H1 (cell line): Measurements from ENCODE around the gene C17orf50. TPM values are rescaled to one million over a fixed set of nuclear protein-coding genes. Genes with fewer than 3 reads are reported as not detected.

Experiments
- CTCF ChIA-PET: fragments of 300-600 bp; sonication (Branson Sonifier 250); formaldehyde crosslinking; loops from one replicate; lab custom pipeline; 2021; ENCODE audit not compliant: partially characterized antibody; lab: Charles Lee
- POLR2A ChIA-PET: fragments of 300-600 bp; sonication (Branson Sonifier 250); formaldehyde crosslinking; loops from one replicate; lab custom pipeline; 2021; ENCODE audit warnings: inconsistent platforms; ENCODE audit not compliant: partially characterized antibody; lab: Charles Lee
- DNase-seq, 2 experiments: peaks; one replicate each; pipeline versions ENCODE4 v3.0.0 to v3.0.0-alpha.2; 2010 to 2022; ENCODE audit warnings: low spot score in 2 of 2, low read depth in 1 of 2, mixed read lengths in 1 of 2
- FAIRE-seq: peaks from 2 replicates; lab custom pipeline; 2011; peaks lifted over from hg19 to GRCh38; lab: Jason Lieb, UNC
- H2AFZ ChIP-seq: 2 replicates; pipeline ENCODE4 v1.8.1; 2012; ENCODE audit warnings: low read length, inconsistent platforms
- H2AK5ac ChIP-seq: 2 replicates; pipeline ENCODE4 v1.6.1; 2013; ENCODE audit warnings: low read depth, low read length
- H2BK120ac ChIP-seq: replicated peaks from 2 replicates; pipeline ENCODE3; 2013; ENCODE audit warnings: low read depth, low read length, inconsistent platforms
- H2BK12ac ChIP-seq: 2 replicates; pipeline ENCODE4 v1.6.1; 2013; ENCODE audit warnings: low read depth, low read length
- H2BK15ac ChIP-seq: 2 replicates; pipeline ENCODE4 v1.6.1; 2013; ENCODE audit warnings: low read length
- H2BK20ac ChIP-seq: 2 replicates; pipeline ENCODE4 v1.6.1; 2013; ENCODE audit warnings: low read length
- H2BK5ac ChIP-seq: 2 replicates; pipeline ENCODE4 v1.6.1; 2013; ENCODE audit warnings: low read depth, low read length
- H3K14ac ChIP-seq: 2 replicates; pipeline ENCODE4 v1.6.1; 2013; ENCODE audit warnings: inconsistent platforms; ENCODE audit not compliant: insufficient read length
- H3K18ac ChIP-seq: 2 replicates; pipeline ENCODE4 v1.6.1; 2013; ENCODE audit warnings: low read length; ENCODE audit errors: extremely low read depth
- H3K23ac ChIP-seq: 2 replicates; pipeline ENCODE4 v1.6.1; 2013; ENCODE audit warnings: inconsistent platforms; ENCODE audit not compliant: insufficient read length
- H3K23me2 ChIP-seq: 2 replicates; pipeline ENCODE4 v1.6.1; 2013; ENCODE audit warnings: low read depth, low read length
- H3K27ac ChIP-seq: 2 replicates; pipeline ENCODE4 v1.6.1; 2011; ENCODE audit warnings: low read depth, low read length, inconsistent platforms
- H3K27me3 ChIP-seq, 4 experiments: replicated peaks in 1 of 4; 1 replicate in 1 of 4; 2 replicates in 3 of 4; pipeline versions ENCODE4 v1.6.1 to v1.8.1; 2011 to 2013; ENCODE audit warnings: low read length in 3 of 4, mild to moderate bottlenecking in 3 of 4, inconsistent platforms in 2 of 4, mixed read lengths in 2 of 4, moderate library complexity in 1 of 4; ENCODE audit not compliant: control insufficient read depth in 3 of 4, insufficient read depth in 3 of 4; ENCODE audit errors: extremely low read depth in 1 of 4
- H3K36me3 ChIP-seq, 4 experiments: 2 replicates each; pipeline versions ENCODE4 v1.6.1 to v1.8.1; 2011 to 2013; ENCODE audit warnings: mild to moderate bottlenecking in 4 of 4, low read length in 3 of 4, moderate library complexity in 2 of 4, control low read depth in 1 of 4, inconsistent platforms in 1 of 4; ENCODE audit not compliant: insufficient read depth in 4 of 4, control insufficient read depth in 2 of 4
- H3K4ac ChIP-seq: replicated peaks from 2 replicates; pipeline ENCODE3; 2013; ENCODE audit warnings: low read length, low read depth, mixed read lengths, inconsistent platforms; ENCODE audit not compliant: insufficient read length
- H3K4me1 ChIP-seq, 4 experiments: replicated peaks in 1 of 4; 1 replicate in 1 of 4; 2 replicates in 3 of 4; pipeline versions ENCODE4 v1.6.1 to v1.8.1; 2011 to 2013; ENCODE audit warnings: low read length in 3 of 4, inconsistent platforms in 2 of 4, mixed read lengths in 1 of 4; ENCODE audit not compliant: insufficient read depth in 4 of 4, control insufficient read depth in 3 of 4
- H3K4me2 ChIP-seq, 2 experiments: 2 replicates each; pipeline versions ENCODE4 v1.6.1 to v1.8.1; 2011 to 2013; ENCODE audit warnings: low read depth in 2 of 2, low read length in 2 of 2, control low read depth in 1 of 2, inconsistent platforms in 1 of 2, mild to moderate bottlenecking in 1 of 2; ENCODE audit not compliant: insufficient read depth in 1 of 2
- H3K4me3 ChIP-seq, 4 experiments: fragments of 200-600, 300-600 bp in 1 of 4; sonication (generic), shearing (Covaris generic), sonication (Bioruptor Twin) in 1 of 4; 2 replicates each; pipeline versions ENCODE4 v1.5.1 to v1.8.1; 2011 to 2016; ENCODE audit warnings: low read length in 4 of 4, low read depth in 3 of 4, control low read depth in 2 of 4, inconsistent platforms in 2 of 4, mild to moderate bottlenecking in 2 of 4, mixed read lengths in 1 of 4, moderate library complexity in 1 of 4; ENCODE audit not compliant: insufficient read depth in 2 of 4; ENCODE audit errors: extremely low read depth in 1 of 4
- H3K56ac ChIP-seq: replicated peaks from 2 replicates; pipeline ENCODE3; 2013; ENCODE audit warnings: low read depth, mild to moderate bottlenecking, mixed read lengths, low read length, inconsistent platforms; ENCODE audit not compliant: insufficient read length
- H3K79me1 ChIP-seq: 2 replicates; pipeline ENCODE4 v1.6.1; 2013; ENCODE audit warnings: low read depth, low read length, control low read depth
- H3K79me2 ChIP-seq, 2 experiments: 2 replicates each; pipeline versions ENCODE4 v1.6.1 to v1.8.1; 2012 to 2013; ENCODE audit warnings: low read length in 2 of 2, mild to moderate bottlenecking in 2 of 2, inconsistent platforms in 1 of 2; ENCODE audit not compliant: insufficient read depth in 2 of 2, control insufficient read depth in 1 of 2
- H3K9ac ChIP-seq, 4 experiments: replicated peaks in 1 of 4; 1 replicate in 1 of 4; 2 replicates in 3 of 4; pipeline versions ENCODE4 v1.6.1 to v1.8.1; 2011 to 2013; ENCODE audit warnings: low read depth in 3 of 4, low read length in 3 of 4, control low read depth in 2 of 4, mild to moderate bottlenecking in 2 of 4, moderate library complexity in 2 of 4, inconsistent platforms in 1 of 4; ENCODE audit errors: extremely low read depth in 1 of 4
- H3K9me3 ChIP-seq, 2 experiments: 2 replicates each; pipeline versions ENCODE4 v1.6.1 to v1.8.1; 2012 to 2013; ENCODE audit warnings: mild to moderate bottlenecking in 2 of 2, moderate library complexity in 2 of 2, control low read depth in 1 of 2, inconsistent platforms in 1 of 2, low read depth in 1 of 2, low read length in 1 of 2, mixed read lengths in 1 of 2; ENCODE audit not compliant: insufficient read depth in 2 of 2
- H4K20me1 ChIP-seq, 2 experiments: replicated peaks in 1 of 2; 2 replicates each; pipeline versions ENCODE3 to v1.8.1; 2011 to 2013; ENCODE audit warnings: inconsistent platforms in 2 of 2, low read length in 2 of 2, mild to moderate bottlenecking in 1 of 2; ENCODE audit not compliant: insufficient read depth in 2 of 2, control insufficient read depth in 1 of 2
- H4K5ac ChIP-seq: 2 replicates; pipeline ENCODE4 v1.6.1; 2013; ENCODE audit warnings: low read length, low read depth, mixed read lengths, inconsistent platforms; ENCODE audit not compliant: insufficient read length
- H4K8ac ChIP-seq: 2 replicates; pipeline ENCODE4 v1.8.0; 2013; ENCODE audit warnings: mild to moderate bottlenecking, moderate library complexity, low read length, inconsistent platforms; ENCODE audit not compliant: insufficient read depth; ENCODE audit errors: extremely low read depth
- H4K91ac ChIP-seq: replicated peaks from 2 replicates; pipeline ENCODE3; 2013; ENCODE audit warnings: low read length, mixed read lengths, inconsistent platforms; ENCODE audit not compliant: insufficient read length
- CREB1 ChIP-seq: IDR thresholded peaks from 2 replicates; pipeline ENCODE4 v1.6.1; 2012; ENCODE audit warnings: inconsistent platforms
- EGR1 ChIP-seq: IDR thresholded peaks from 2 replicates; pipeline ENCODE4 v1.6.1; 2011; ENCODE audit warnings: low read depth, low read length, borderline replicate concordance
- HDAC2 ChIP-seq, 2 experiments: fragments of 300-600 bp in 1 of 2; sonication (generic) in 1 of 2; IDR thresholded peaks; 2 replicates each; pipeline ENCODE4 v1.6.1; 2011 to 2012; ENCODE audit warnings: low read depth in 2 of 2, low read length in 2 of 2, mild to moderate bottlenecking in 2 of 2, moderate library complexity in 2 of 2, borderline replicate concordance in 1 of 2, inconsistent platforms in 1 of 2
- MAFK ChIP-seq: IDR thresholded peaks from 2 replicates; pipeline ENCODE4 v1.6.1; 2012; ENCODE audit warnings: low read depth, mild to moderate bottlenecking, improper control_type of control experiment, low read length
- RAD21 ChIP-seq, 2 experiments: IDR thresholded peaks in 1 of 2; conservative IDR thresholded peaks in 1 of 2; 2 replicates each; pipeline ENCODE4 v1.6.1; 2011; ENCODE audit warnings: low read depth in 2 of 2, low read length in 2 of 2, improper control_type of control experiment in 1 of 2, inconsistent platforms in 1 of 2, mild to moderate bottlenecking in 1 of 2, moderate library complexity in 1 of 2
- TEAD4 ChIP-seq: IDR thresholded peaks from 2 replicates; pipeline ENCODE4 v1.6.1; 2012; ENCODE audit warnings: low read depth, low read length, inconsistent platforms, mixed read lengths
- WGBS, 2 experiments: shearing (Covaris generic) in 1 of 2; methylation state at CpG; one replicate each; pipeline versions ENCODE4 v1.1.6 to v1.1.7; 2013 to 2015; ENCODE audit warnings: low lambda C conversion rate in 2 of 2, mixed read lengths in 2 of 2, inconsistent platforms in 1 of 2, low coverage in 1 of 2, missing lambda C conversion rate in 1 of 2; ENCODE audit not compliant: insufficient replicate concordance in 2 of 2, insufficient coverage in 1 of 2, insufficient read length in 1 of 2; ENCODE audit errors: extremely low coverage in 1 of 2, missing lambda C conversion rate in 1 of 2; 5-methylcytosine and 5-hydroxymethylcytosine counted together
- polyA plus RNA-seq, 7 experiments: library from polyadenylated mRNA; depleted of rRNA in 3 of 7; stranded (reverse) in 5 of 7; unstranded in 2 of 7; fragments of >200 nt in 5 of 7; fragments of 200-250 nt in 2 of 7; gene quantifications; 1 replicate in 5 of 7; 2 replicates in 1 of 7; 4 replicates in 1 of 7; pipeline versions ENCODE4 v1.2.1 to v1.2.3, GENCODE V29; 2011 to 2013; ENCODE audit warnings: missing spikeins in 2 of 7, mixed read lengths in 2 of 7
- total RNA-seq: library from RNA; stranded (reverse); fragmentation: NEBNext Ultra II Directional; extraction: Animal tissue kit (Norgen Biotek cat#: 25700); gene quantifications from 2 replicates; pipeline ENCODE4 v1.2.1, GENCODE V29; 2021

C17orf50 gene
- total and polyA plus RNA-seq, 2 of the 8 experiments (the other 6 are each of a cell fraction or from before 2014, with no cell fraction given): 0.12 TPM; not detected in 1

DNA sequence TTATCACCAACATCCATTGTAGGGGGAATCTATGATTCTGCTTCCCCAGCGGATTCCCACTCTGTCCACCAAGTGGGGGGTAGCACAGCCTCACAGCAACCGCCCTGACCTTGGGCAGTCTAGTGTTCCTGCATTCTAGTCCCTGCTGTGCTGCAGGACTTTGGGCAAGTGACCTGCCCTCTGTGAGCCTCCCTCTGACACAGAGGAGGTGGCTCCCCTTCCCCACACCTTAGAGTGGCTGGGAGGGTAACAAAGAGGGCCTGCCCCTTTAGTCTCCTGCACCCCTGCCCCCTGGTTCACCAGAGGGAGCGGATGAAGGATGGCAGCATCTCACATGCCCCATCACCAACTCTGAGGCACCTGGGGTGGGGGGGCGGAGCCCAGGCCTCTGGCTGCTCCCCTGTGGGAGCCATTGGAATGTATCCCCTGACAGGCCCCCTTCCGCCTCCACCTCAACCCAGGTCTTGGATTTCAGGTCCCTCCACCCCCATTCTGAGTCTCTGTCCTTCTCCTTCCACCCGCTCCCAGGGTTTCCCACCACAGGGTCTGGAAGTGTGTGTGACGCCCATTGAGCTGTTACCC, 17.7 kb upstream of the C17orf50 start:
- no peak overlapping the region for H2BK15ac ChIP-seq
- no peak overlapping the region for H2BK120ac ChIP-seq
- H3K18ac ChIP-seq: no peak overlapping the region
- no peak overlapping the region for H2BK5ac ChIP-seq
- H4K20me1 ChIP-seq: peaks cover 0 to 14% of the 10 kb centered on the region in 2 experiments
- no peak for DNase-seq
- peaks cover 8 to 11% of the 10 kb centered on the region in 2 experiments; a peak in 2 of 4 replicates for H3K9me3 ChIP-seq
- FAIRE-seq: no peak
- H4K8ac ChIP-seq: no peak overlapping the region
- no peak overlapping the region for H2AK5ac ChIP-seq
- no peak overlapping the region for H3K9ac ChIP-seq
- H3K23me2 ChIP-seq: peaks cover 5% of the 10 kb centered on the region; the same call in 1 of the 2 replicates
- no peak overlapping the region for H2BK12ac ChIP-seq
- H4K91ac ChIP-seq: no peak overlapping the region
- no peak overlapping the region for H3K56ac ChIP-seq
- H3K27me3 ChIP-seq: peaks cover 11 to 39% (median 34%) of the 10 kb centered on the region in 4 experiments
- WGBS, 2 experiments: 77% methylated on average over 7 of the region's 7 CpGs; no CpG with 5 or more reads in 1 of the 2 experiments
- no peak overlapping the region for H4K5ac ChIP-seq
- no peak overlapping the region for H2BK20ac ChIP-seq
- H3K4me3 ChIP-seq: no peak overlapping the region
- POLR2A ChIA-PET: interaction anchor here (0.7 to 1.8 kb wide), 6 partner anchors 9 to 165 kb away, joined by 3 to 4 read pairs (median 4); partner anchors contain the start of genes PEX12, RASL10B and TAF15
- H3K14ac ChIP-seq: no peak overlapping the region
- peaks cover 0 to 9% (median 1%) of the 10 kb centered on the region in 4 experiments; a peak in 5 of 7 replicates for H3K4me1 ChIP-seq
- no peaks in the 10 kb centered on the region; the same call in 1 of the 2 replicates for H3K79me1 ChIP-seq
- H3K4me2 ChIP-seq: no peak overlapping the region
- no peaks in the 10 kb centered on the region for H3K79me2 ChIP-seq
- TF ChIP-seq EGR1 (no peak), TEAD4 (no peak), HDAC2 (IDR thresholded peaks at IDR 0.05; ENCODE audit: borderline replicate concordance in 1 of 2, low read depth in 2 of 2, low read length in 2 of 2) (no peak), RAD21 (IDR thresholded peaks at IDR 0.05 in 1 of 2, conservative IDR thresholded peaks at IDR 0.05 in 1 of 2; ENCODE audit: low read depth in 2 of 2, low read length in 2 of 2) (no peak), MAFK (no peak), CREB1 (no peak)
- no peak overlapping the region for H3K27ac ChIP-seq
- no peak overlapping the region for H2AFZ ChIP-seq
- no peak overlapping the region for H3K23ac ChIP-seq
- peaks cover 0 to 8% (median 0%) of the 10 kb centered on the region in 4 experiments; a peak in 1 of 8 replicates for H3K36me3 ChIP-seq
- no peak overlapping the region for H3K4ac ChIP-seq
- CTCF ChIA-PET: interaction anchor here (0.8 to 8.4 kb wide), 5 partner anchors 16 to 130 kb away, joined by 3 to 166 read pairs (median 6); no protein-coding TSS in a partner anchor
